ENCODE data around the gene NDUFS6.

The NDUFS6 gene

GRCh38 chr5:1819458-1819857 is 18.3 kb downstream of the NDUFS6 start:
- H3K4me3 ChIP-seq (ENCODE audit: low read depth, low read length), result no peak overlapping the region
- no peak for TF ChIP-seq CTCF (IDR thresholded peaks at IDR 0.05; ENCODE audit: borderline replicate concordance, insufficient read depth, low read depth, low read length)

- no peak for TF ChIP-seq CTCF (IDR thresholded peaks at IDR 0.05; ENCODE audit: borderline replicate concordance, insufficient read depth, low read depth, low read length)
- H3K4me3 ChIP-seq (ENCODE audit: low read depth, low read length), result no peak overlapping the region
These were observed 19.2 kb downstream of the NDUFS6 start for GRCh38 chr5:1820381-1820780.

DNA sequence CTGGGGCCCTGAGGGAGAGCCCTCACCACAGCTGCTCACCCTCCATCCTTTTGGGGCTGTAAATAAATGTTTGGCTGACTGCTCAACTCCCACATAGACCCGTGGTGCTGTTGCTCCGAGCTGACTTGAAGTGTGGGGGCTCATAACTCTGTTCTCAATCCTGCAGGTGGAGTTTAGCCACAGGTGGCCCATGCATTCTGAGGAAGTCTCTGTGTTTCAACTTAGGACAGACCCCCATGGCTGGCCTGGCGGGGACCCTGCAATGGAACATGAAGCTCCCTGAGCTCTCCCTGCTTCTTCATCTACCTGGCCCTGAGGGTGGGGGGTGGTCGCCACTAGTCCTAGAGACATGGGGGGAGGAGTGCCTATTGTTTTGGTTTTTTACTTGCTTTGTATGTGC is 19.7 kb downstream of the NDUFS6 start:
- H3K4me3 ChIP-seq (ENCODE audit: low read depth, low read length), result no peak overlapping the region
- TF ChIP-seq CTCF (IDR thresholded peaks at IDR 0.05; ENCODE audit: borderline replicate concordance, insufficient read depth, low read depth, low read length), result no peak

GRCh38 chr5:1821862-1822261 is 20.7 kb downstream of the NDUFS6 start:
- TF ChIP-seq CTCF (IDR thresholded peaks at IDR 0.05; ENCODE audit: borderline replicate concordance, insufficient read depth, low read depth, low read length), result no peak
- no peak overlapping the region for H3K4me3 ChIP-seq (ENCODE audit: low read depth, low read length)

GRCh38 chr5:1823381-1824034 is 22.3 kb downstream of the NDUFS6 start:
- H3K4me3 ChIP-seq (ENCODE audit: low read depth, low read length), result no peak overlapping the region
- no peak for TF ChIP-seq CTCF (IDR thresholded peaks at IDR 0.05; ENCODE audit: borderline replicate concordance, insufficient read depth, low read depth, low read length)

- 0 out of 2 replicates have a peak, but pooled peaks have one; percentile 4 for TF ChIP-seq CTCF (IDR thresholded peaks at IDR 0.05; ENCODE audit: borderline replicate concordance, insufficient read depth, low read depth, low read length)
These were observed 23.1 kb downstream of the NDUFS6 start for GRCh38 chr5:1824109-1824821.

More at GRCh38 chr5:1824109-1824821, 23.1 kb downstream of the NDUFS6 start:
- H3K4me3 ChIP-seq (ENCODE audit: low read depth, low read length), result no peak overlapping the region

Data from GM12875 (cell line).